ENCODE results near the gene SIX1. TPM values are rescaled to one million over a fixed set of nuclear protein-coding genes. Genes with fewer than 3 reads are reported as not detected.

Gene SIX1
- total RNA-seq, 1 donor from 2014 or later: 1.1 TPM

DNA sequence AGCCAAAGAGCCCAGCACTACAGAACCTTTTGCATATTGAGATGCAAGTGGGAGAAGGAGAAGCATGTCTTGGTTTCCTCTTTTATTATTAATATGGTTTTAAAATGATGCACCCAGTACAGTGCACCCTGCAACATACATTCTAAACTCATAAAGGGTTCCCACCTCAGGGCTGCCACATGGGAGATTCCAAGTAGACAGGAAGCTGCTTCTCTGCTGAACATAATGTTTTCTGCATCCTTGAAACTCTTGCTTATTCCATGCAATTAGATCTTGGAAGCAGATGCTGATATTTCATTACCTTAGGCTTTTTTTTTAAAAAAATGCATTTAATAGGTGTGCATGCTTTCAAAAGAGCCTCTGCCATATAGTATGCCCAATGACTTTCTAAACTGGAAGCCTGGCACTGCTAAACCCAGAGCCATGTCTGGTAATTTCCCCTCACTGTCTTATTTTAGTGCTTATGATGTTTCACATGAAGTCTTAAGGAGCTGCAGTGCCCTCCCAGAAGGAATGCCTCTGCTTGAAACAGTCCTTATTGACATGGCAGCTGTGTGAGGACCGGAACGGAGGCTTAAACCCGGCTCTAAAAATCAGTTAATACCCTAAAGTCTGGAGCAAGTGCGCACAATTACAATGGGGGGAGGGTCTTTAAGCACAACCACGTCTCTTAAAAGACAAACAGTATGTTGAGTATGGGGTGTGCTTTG, 2.0 kb upstream of the SIX1 start:
- H3K9me3 ChIP-seq: no peaks in the 10 kb centered on the region
- no peak for DNase-seq (ENCODE audit: low spot score in 2 of 2)
- TF ChIP-seq, protein P1, sequence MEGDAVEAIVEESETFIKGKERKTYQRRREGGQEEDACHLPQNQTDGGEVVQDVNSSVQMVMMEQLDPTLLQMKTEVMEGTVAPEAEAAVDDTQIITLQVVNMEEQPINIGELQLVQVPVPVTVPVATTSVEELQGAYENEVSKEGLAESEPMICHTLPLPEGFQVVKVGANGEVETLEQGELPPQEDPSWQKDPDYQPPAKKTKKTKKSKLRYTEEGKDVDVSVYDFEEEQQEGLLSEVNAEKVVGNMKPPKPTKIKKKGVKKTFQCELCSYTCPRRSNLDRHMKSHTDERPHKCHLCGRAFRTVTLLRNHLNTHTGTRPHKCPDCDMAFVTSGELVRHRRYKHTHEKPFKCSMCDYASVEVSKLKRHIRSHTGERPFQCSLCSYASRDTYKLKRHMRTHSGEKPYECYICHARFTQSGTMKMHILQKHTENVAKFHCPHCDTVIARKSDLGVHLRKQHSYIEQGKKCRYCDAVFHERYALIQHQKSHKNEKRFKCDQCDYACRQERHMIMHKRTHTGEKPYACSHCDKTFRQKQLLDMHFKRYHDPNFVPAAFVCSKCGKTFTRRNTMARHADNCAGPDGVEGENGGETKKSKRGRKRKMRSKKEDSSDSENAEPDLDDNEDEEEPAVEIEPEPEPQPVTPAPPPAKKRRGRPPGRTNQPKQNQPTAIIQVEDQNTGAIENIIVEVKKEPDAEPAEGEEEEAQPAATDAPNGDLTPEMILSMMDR (IDR thresholded peaks at IDR 0.05): no peak
- H3K27ac ChIP-seq: no peak overlapping the region
- H3K4me3 ChIP-seq: no peak overlapping the region
- H3K36me3 ChIP-seq: no peaks in the 10 kb centered on the region
- intact Hi-C loops (cut with DNase I): no loop called here
- peaks cover 27% of the 10 kb centered on the region for H3K27me3 ChIP-seq
- H3K4me1 ChIP-seq: peaks cover 0 to 30% of the 10 kb centered on the region in 2 donors

DNA sequence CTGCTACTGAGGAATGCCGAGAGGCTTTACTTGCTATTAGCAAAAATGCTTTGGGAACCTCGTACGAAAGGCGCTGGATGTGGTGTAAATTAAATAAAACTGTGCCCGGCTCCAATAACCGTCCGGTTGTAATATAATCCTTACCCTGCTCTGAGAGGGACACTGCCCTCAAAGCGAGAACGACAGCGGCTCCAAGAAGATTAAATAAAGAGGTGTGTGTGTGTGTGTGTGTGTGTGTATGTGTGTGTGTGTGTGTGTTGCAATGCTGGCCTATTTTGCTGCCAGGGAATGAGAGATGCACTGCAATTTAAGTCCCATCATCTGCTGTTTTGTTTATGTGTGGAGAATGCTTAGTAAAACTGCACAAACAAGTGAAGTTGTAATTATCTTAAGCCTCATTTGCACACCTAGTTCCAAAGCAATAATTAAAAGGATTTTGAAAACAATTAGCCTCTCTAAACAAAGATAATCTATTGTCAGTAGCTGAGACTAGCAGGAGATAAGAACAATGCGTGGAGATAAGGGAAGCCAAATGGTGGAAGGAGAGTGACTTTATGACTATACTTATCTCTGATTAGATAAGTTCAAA, 1.2 kb upstream of the SIX1 start:
- Histone ChIP-seq H3K36me3 (no peaks in the 10 kb centered on the region), H3K9me3 (no peaks in the 10 kb centered on the region), H3K4me3 (peak overlapping the region; percentile 59 to 71), H3K4me1 (peaks cover 0 to 30% of the 10 kb centered on the region in 2 donors), H3K27ac (no peak overlapping the region), H3K27me3 (peaks cover 29% of the 10 kb centered on the region)
- TF ChIP-seq, protein P1 (IDR thresholded peaks at IDR 0.05): no peak
- intact Hi-C loops (cut with DNase I): no loop called here
- DNase-seq (ENCODE audit: low spot score in 2 of 2): no peak

DNA sequence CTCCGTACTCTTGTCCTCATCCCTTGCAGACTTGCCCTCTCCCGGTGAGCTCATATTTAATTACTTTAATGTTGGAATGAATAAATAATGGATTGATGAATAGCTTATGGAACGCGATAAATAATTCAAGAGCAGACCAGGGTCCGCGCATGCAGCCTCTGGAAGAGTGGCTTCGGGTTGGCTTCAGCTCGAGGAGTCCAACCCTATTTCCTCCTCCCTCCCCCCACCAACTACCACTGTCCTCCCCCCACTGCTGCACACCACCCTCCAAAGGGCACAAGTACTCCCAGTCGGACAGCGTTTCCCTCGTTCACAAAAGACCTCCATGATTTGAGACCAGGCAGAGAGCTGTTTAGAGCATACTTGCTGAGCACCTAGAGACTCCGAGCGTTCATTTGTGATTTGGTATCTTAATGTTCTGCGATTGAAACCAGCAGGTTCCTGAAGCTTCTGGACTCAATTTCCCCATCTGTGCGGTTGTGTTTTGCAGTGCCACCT, 647 bp upstream of the SIX1 start:
- Histone ChIP-seq H3K4me1 (peaks cover 0 to 30% of the 10 kb centered on the region in 2 donors), H3K4me3 (peak overlapping the region; percentile 59 to 71), H3K36me3 (no peaks in the 10 kb centered on the region), H3K9me3 (no peaks in the 10 kb centered on the region), H3K27ac (no peak overlapping the region), H3K27me3 (peaks cover 29% of the 10 kb centered on the region)
- TF ChIP-seq, protein P1 (IDR thresholded peaks at IDR 0.05): no peak
- DNase-seq (ENCODE audit: low spot score in 2 of 2): no peak
- intact Hi-C loops (cut with DNase I): loop anchor here (5.0 kb wide), 1 partner anchor 332 kb away; the partner anchor contains the start of genes SLC38A6 and TRMT5

DNA sequence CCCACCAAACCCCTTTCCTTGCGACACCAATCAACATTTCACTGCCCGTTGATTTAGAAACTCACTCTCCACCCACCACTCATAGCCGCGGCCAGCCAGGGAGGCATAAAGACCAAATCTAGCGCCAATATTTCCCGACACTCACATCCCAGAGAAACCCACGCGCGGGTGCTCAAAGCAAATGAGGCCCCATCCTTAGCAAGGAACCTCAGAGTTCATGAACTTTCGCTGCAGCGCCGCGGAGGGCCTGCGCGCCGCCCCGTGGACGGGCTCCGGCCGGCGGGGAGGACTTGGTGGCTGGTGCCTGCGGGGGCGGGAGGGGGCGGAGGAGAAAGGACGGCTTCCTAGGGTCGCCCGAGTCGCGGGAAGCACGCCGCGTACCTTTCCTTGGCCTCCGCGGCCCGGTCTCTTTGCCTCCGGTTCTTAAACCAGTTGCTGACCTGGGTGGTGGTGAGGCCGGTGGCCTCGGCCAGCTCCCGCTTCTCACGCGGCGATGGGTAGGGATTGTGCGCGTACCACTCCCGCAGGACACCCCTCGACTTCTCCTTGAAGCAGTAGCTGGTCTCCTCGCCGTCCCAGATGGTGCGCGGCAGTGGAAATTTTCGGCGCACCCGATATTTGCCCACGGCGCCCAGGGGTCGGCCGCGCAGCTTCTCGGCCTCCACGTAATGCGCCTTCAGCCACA, 886 bp downstream of the SIX1 start:
- no peaks in the 10 kb centered on the region for H3K36me3 ChIP-seq
- H3K9me3 ChIP-seq: no peaks in the 10 kb centered on the region
- H3K4me1 ChIP-seq: peaks cover 0 to 30% of the 10 kb centered on the region in 2 donors
- intact Hi-C loops (cut with DNase I): loop anchor here (5.0 kb wide), 1 partner anchor 334 kb away; the partner anchor contains the start of genes SLC38A6 and TRMT5
- peak overlapping the region; percentile 59 to 71 for H3K4me3 ChIP-seq
- peaks cover 37% of the 10 kb centered on the region for H3K27me3 ChIP-seq
- peak overlapping the region in 1 of 2 donors; percentile 6 for H3K27ac ChIP-seq
- TF ChIP-seq, protein P1 (IDR thresholded peaks at IDR 0.05): no peak
- no peak for DNase-seq (ENCODE audit: low spot score in 2 of 2)

DNA sequence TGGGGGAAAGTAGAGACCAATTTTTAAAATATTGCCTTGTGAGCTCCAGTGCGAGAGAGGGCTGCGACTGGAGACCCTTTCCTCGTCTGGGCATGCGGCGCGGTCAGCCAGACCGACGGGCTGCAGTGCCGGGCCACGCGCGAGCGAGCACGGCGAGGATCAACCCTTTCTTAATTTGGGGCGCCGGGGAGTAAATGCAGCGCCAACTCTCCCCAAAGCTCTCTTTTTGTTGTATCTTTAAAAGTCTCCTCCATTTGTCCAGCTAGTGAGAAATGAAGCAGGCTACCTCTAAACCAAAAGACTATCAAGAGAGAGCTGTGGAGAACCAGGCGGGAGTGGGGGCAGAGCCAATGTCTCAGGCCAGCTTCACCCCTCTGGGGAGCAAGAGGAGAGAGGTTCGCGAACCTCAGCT, 1.4 kb downstream of the SIX1 start:
- peak overlapping the region in 1 of 2 donors; percentile 6 for H3K27ac ChIP-seq
- H3K9me3 ChIP-seq: no peaks in the 10 kb centered on the region
- DNase-seq (ENCODE audit: low spot score in 2 of 2): no peak
- intact Hi-C loops (cut with DNase I): loop anchor here (5.0 kb wide), 1 partner anchor 334 kb away; the partner anchor contains the start of genes SLC38A6 and TRMT5
- peak overlapping the region; percentile 59 to 71 for H3K4me3 ChIP-seq
- H3K27me3 ChIP-seq: peaks cover 42% of the 10 kb centered on the region
- H3K4me1 ChIP-seq: peaks cover 0 to 28% of the 10 kb centered on the region in 2 donors
- H3K36me3 ChIP-seq: no peaks in the 10 kb centered on the region
- TF ChIP-seq, protein P1 (IDR thresholded peaks at IDR 0.05): no peak

Measured in ascending aorta (tissue), 2 donors.